Heart left ventricle (tissue), 16 donors: ENCODE results near the gene TEX261. TPM values are rescaled to one million over a fixed set of nuclear protein-coding genes. Genes with fewer than 3 reads are reported as not detected.

Source experiments
- ATAC-seq, 4 donors: fragments of 200-7000 bp; cut with Tn5 transposase; one replicate each; pipeline ENCODE4 v1.9.1; 2020 to 2022; ENCODE audit warnings: moderate library complexity in 4 of 4, mild to moderate bottlenecking in 3 of 4, moderate number of reproducible peaks in 1 of 4
- DNase-seq, 5 donors: peaks; one replicate each; pipeline ENCODE4 v3.0.0-alpha.2; 2020
- H3K27ac ChIP-seq, 12 donors: fragments of 200-600 bp; sonication (generic) in 4 of 12; one replicate each; pipeline versions ENCODE4 v1.5.0 to v1.8.0; 2016 to 2022; ENCODE audit warnings: mild to moderate bottlenecking in 2 of 12
- H3K27me3 ChIP-seq, 9 donors: fragments of 200-600 bp; sonication (generic) in 2 of 9; one replicate each; pipeline versions ENCODE4 v1.5.1 to v1.8.0; 2016 to 2022; ENCODE audit warnings: mild to moderate bottlenecking in 3 of 9
- H3K36me3 ChIP-seq, 9 donors: fragments of 200-600 bp; sonication (generic) in 2 of 9; one replicate each; pipeline versions ENCODE4 v1.5.0 to v1.8.0; 2018 to 2022; ENCODE audit warnings: mild to moderate bottlenecking in 2 of 9
- H3K4me1 ChIP-seq, 12 donors: fragments of 200-600 bp; sonication (generic) in 4 of 12; one replicate each; pipeline versions ENCODE4 v1.5.0 to v1.8.0; 2016 to 2022; ENCODE audit warnings: mild to moderate bottlenecking in 3 of 12
- H3K4me3 ChIP-seq, 12 donors: fragments of 200-600 bp; sonication (generic) in 4 of 12; one replicate each; pipeline versions ENCODE4 v1.5.0 to v1.8.0; 2017 to 2022; ENCODE audit warnings: mild to moderate bottlenecking in 9 of 12, moderate library complexity in 4 of 12
- H3K9me3 ChIP-seq, 12 donors: fragments of 200-600 bp; sonication (generic) in 4 of 12; one replicate each; pipeline versions ENCODE4 v1.5.0 to v1.8.0; 2016 to 2022; ENCODE audit warnings: mild to moderate bottlenecking in 1 of 12
- POLR2A ChIP-seq, 2 donors: fragments of 450-650 bp; IDR thresholded peaks; one replicate each; pipeline ENCODE4 v1.6.1; 2017; ENCODE audit warnings: antibody characterized with exemption in 2 of 2, mild to moderate bottlenecking in 2 of 2, moderate library complexity in 2 of 2
- WGBS, 4 donors: extraction: QIAGEN DNeasy Blood & Tissue Kit in 2 of 4; methylation state at CpG; one replicate each; pipeline versions ENCODE4 v1.1.5 to v1.1.7; 2013 to 2018; 5-methylcytosine and 5-hydroxymethylcytosine counted together
- intact Hi-C, 10 donors: fragments of 100-400 bp; cut with DNase I; formaldehyde crosslinking; loops; one replicate each; pipeline versions ENCODE4 v1.11.1 to v1.14.2; 2022
- polyA plus RNA-seq, 2 donors: library from polyadenylated mRNA; stranded (reverse); fragments of 200-250 nt; gene quantifications; one replicate each; pipeline ENCODE4 v1.2.3, GENCODE V29; 2013
- total RNA-seq, 9 donors: library from RNA; depleted of rRNA in 2 of 9; stranded (reverse); fragments of >200 nt in 2 of 9; fragmentation: NEBNext Ultra II Directional in 3 of 9; extraction: Animal tissue kit (Norgen Biotek cat#: 25700) in 3 of 9; gene quantifications; one replicate each; pipeline versions ENCODE4 v1.1.0 to v1.2.4, GENCODE V29; 2016 to 2023
- TF ChIP-seq, protein P1 (sequence below), 12 donors: fragments of 200-600 bp; sonication (generic) in 4 of 12; IDR thresholded peaks; one replicate each; pipeline versions ENCODE4 v1.5.0 to v1.8.0; 2018 to 2022; ENCODE audit warnings: antibody characterized with exemption in 12 of 12, mild to moderate bottlenecking in 5 of 12
- donor health status: ischemic (EF 13 %, LVEDD 7.1; RV severe dilation, severe dysfunction).
- donor health status: healthy with polysubstance abuse.
- donor health status: DM: no; HTN: yes; CAD: no.
- donor health status: DM: no; HTN: no; CAD: no.
- donor health status: ischemic (EF 25% LVEDD 6.9; RV normal size, moderate dysfunction).
- donor health status: ischemic (EF 25% LVEDD 5.7; RV mildly dilated, moderate dysfunction).
- donor health status: healthy.
- donor health status: DM: yes; HTN: yes; CAD: no.
- donor health status: ischemic (EF 35%, LVEDD 5.7; RV mildly dilated, moderate dysfunction).
- donor health status: nonischemic (EF 11% LVEDD 7.7; RV severe dilation, severe dysfunction).
- donor health status: DM: yes; HTN: yes; CAD: no.
- donor health status: PGD.
- donor health status: ischemic (EF 29% LVEDD 5.4; RV normal size, mild dysfunction).
- donor health status: nonischemic (EF 23%, LVEDD 6.1; RV moderate dilation, normal function).

TEX261 gene
- total and polyA plus RNA-seq, 11 donors = 29.2 to 69.3 (median 50.4) TPM

DNA sequence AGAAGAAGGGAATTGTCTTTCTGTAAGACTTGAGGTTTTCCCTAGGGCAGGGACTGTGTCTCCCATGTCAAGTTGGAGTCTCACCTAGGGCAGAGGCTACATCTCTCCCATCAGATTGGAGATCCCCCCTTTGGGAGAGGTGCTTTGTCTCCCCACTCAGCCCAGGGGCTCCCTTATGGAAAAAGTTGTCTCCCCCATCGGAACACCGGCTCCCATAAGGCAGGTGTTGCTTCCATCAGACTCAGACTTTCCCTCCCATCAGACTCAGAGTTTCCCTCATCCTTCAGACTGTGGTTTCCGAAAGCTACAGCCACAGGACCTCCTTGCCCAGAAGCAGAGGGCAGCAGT lies 10.5 kb downstream of the TEX261 start:
- H3K4me3 ChIP-seq = no peak overlapping the region
- intact Hi-C loops = no loop called here
- ATAC-seq = no peak
- H3K9me3 ChIP-seq = no peaks in the 10 kb centered on the region
- WGBS, 4 donors = 91 to 96% (median 95%) methylated on average over 3 of the region's 3 CpGs
- no peak for TF ChIP-seq POLR2A (IDR thresholded peaks at IDR 0.05)
- H3K27me3 ChIP-seq = no peaks in the 10 kb centered on the region
- H3K4me1 ChIP-seq = peaks cover 0 to 34% (median 17%) of the 10 kb centered on the region in 12 donors
- no peak for DNase-seq
- H3K27ac ChIP-seq = no peak overlapping the region
- H3K36me3 ChIP-seq = peaks cover 0 to 41% (median 33%) of the 10 kb centered on the region in 9 donors

DNA sequence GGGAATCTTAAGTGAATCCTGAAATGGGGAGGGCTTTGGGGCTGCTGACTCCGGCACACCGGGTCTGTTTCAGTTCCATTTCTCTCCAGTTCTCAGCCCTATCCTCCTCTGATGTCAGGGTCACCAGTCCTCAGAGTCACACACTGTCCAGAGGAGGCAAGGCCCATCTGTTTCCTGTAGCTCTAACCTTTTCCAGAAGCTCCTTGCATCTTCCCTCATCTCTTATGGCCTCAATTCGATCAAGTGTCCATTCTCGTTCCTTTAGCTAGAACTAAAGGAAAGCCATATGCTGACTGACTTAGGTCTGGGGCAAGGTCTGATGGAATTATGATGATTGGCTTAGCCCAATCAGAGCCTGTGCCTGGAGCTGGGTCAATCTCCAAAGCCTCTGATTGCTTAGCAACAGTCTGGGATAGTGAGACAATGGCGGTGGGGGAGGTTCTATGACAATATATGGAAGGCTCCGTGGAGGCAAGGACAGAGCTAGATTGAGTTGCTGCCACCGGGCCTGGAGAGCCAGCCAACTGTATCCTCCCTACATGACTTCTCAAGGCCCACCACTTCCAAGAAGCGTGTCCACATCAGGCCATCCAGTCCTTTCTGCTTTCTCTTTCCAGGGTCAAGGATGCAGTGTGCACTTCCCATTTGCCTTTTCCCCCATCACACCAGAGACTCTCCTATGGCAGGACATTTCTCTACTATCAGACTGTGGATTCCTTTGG lies 11.0 kb downstream of the TEX261 start:
- peaks cover 0 to 36% (median 27%) of the 10 kb centered on the region in 9 donors for H3K36me3 ChIP-seq
- no peak overlapping the region for H3K27ac ChIP-seq
- TF ChIP-seq POLR2A (IDR thresholded peaks at IDR 0.05) = no peak
- TF ChIP-seq, protein P1, sequence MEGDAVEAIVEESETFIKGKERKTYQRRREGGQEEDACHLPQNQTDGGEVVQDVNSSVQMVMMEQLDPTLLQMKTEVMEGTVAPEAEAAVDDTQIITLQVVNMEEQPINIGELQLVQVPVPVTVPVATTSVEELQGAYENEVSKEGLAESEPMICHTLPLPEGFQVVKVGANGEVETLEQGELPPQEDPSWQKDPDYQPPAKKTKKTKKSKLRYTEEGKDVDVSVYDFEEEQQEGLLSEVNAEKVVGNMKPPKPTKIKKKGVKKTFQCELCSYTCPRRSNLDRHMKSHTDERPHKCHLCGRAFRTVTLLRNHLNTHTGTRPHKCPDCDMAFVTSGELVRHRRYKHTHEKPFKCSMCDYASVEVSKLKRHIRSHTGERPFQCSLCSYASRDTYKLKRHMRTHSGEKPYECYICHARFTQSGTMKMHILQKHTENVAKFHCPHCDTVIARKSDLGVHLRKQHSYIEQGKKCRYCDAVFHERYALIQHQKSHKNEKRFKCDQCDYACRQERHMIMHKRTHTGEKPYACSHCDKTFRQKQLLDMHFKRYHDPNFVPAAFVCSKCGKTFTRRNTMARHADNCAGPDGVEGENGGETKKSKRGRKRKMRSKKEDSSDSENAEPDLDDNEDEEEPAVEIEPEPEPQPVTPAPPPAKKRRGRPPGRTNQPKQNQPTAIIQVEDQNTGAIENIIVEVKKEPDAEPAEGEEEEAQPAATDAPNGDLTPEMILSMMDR (IDR thresholded peaks at IDR 0.05) = no peak
- ATAC-seq (no peak), DNase-seq (peak in 1 of 5 donors; percentile 16)
- WGBS, 4 donors = 87 to 92% (median 91%) methylated on average over 8 of the region's 8 CpGs
- no peaks in the 10 kb centered on the region for H3K27me3 ChIP-seq
- no peak overlapping the region for H3K4me3 ChIP-seq
- H3K4me1 ChIP-seq = peaks cover 0 to 38% (median 18%) of the 10 kb centered on the region in 12 donors
- intact Hi-C loops = no loop called here
- H3K9me3 ChIP-seq = no peaks in the 10 kb centered on the region

DNA sequence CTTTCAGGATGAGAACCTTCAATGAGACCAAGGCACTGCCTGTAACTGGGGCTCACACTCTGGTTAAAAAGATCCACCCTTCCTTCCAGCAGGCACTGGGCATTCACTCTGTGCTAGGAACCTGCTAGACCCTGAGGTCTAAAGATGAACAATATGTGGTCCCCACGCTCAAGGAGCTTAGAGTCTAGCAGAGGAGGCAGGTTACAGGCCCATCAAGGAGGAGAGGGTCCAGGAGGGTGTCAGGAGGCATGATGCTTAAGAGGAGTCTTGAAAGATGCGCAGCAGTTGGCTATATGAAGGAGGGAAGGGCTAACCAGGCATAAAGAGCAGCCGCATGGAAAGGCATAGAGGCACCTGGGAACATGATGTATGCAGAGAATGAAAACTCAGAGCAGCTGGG lies 11.7 kb downstream of the TEX261 start:
- peaks cover 0 to 40% (median 21%) of the 10 kb centered on the region in 12 donors for H3K4me1 ChIP-seq
- H3K9me3 ChIP-seq = no peaks in the 10 kb centered on the region
- DNase-seq = peak in 1 of 5 donors; percentile 7
- WGBS, 4 donors = 92 to 99% (median 97%) methylated on average over 3 of the region's 3 CpGs
- H3K4me3 ChIP-seq = no peak overlapping the region
- no peak for ATAC-seq
- H3K27me3 ChIP-seq = no peaks in the 10 kb centered on the region
- intact Hi-C loops = no loop called here
- TF ChIP-seq, protein P1 (IDR thresholded peaks at IDR 0.05) = no peak
- no peak for TF ChIP-seq POLR2A (IDR thresholded peaks at IDR 0.05)
- no peak overlapping the region for H3K27ac ChIP-seq
- H3K36me3 ChIP-seq = peaks cover 0 to 29% (median 20%) of the 10 kb centered on the region in 9 donors

DNA sequence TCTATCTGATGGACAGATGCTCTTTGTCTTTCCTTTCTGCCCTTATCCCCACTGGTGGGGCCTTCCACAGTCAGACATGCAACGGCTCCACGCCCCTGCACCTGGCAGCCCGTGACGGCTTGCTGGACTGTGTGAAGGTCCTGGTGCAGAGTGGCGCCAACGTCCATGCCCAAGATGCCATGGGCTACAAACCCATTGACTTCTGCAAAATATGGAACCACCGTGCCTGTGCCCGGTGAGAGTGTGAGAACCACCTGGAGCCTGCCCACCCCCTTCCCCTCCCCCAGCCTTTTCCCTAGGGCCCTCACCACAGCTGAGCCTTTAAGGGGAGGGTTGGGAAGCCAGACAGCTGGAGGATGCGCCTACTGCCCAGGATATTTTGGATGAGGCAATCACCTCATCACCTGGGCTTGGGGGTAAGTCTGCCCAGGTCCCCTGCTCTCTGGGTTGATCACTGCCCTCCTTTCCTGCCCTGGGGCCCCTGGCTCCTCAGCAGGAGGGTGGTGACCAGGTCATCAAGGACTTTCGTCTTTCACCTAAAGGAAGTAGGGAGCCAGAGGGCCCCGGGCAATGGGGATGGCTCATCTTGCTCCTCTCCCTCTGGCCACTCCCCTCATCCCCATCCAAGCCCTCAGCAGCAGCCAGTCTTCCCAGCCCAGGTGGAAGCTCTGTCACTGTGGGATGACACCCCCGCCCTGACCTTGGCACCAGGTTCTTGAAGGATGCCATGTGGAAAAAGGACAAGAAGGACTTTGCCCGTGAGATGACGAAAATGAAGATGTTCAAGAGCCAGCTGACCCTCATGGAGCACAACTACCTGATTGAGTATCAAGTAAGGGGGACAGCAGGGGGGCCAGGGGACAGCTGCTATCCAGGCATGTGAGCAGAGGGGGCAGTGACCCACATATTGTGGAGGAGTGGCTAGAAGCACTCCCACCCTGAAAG lies 12.5 kb downstream of the TEX261 start:
- WGBS, 4 donors = 87 to 94% (median 90%) methylated on average over 12 to 14 of the region's 14 CpGs
- no peak for TF ChIP-seq POLR2A (IDR thresholded peaks at IDR 0.05)
- TF ChIP-seq, protein P1 (IDR thresholded peaks at IDR 0.05) = no peak
- Histone ChIP-seq H3K36me3 (peaks cover 0 to 22% (median 14%) of the 10 kb centered on the region in 9 donors), H3K4me1 (peaks cover 0 to 37% (median 20%) of the 10 kb centered on the region in 12 donors), H3K27me3 (no peaks in the 10 kb centered on the region), H3K27ac (no peak overlapping the region), H3K9me3 (no peaks in the 10 kb centered on the region), H3K4me3 (no peak overlapping the region)
- DNase-seq = peak in 1 of 5 donors; percentile 49
- no peak for ATAC-seq
- intact Hi-C loops = no loop called here
